HUES6 (cell line): ENCODE measurements around the gene ARHGAP4.

Experiments
- H3K27ac ChIP-seq: 2 replicates; pipeline ENCODE4 v1.7.0; 2013; ENCODE audit warnings: low read depth, mild to moderate bottlenecking, low read length, inconsistent platforms
- H3K27me3 ChIP-seq: 2 replicates; pipeline ENCODE4 v1.6.1; 2013; ENCODE audit warnings: low read length; ENCODE audit not compliant: control insufficient read depth, insufficient read depth
- H3K36me3 ChIP-seq: 2 replicates; pipeline ENCODE4 v1.6.1; 2013; ENCODE audit warnings: low read length; ENCODE audit not compliant: control insufficient read depth, insufficient read depth
- H3K4me1 ChIP-seq: 2 replicates; pipeline ENCODE4 v1.6.1; 2013; ENCODE audit warnings: low read length; ENCODE audit not compliant: control insufficient read depth, insufficient read depth
- H3K4me3 ChIP-seq: 2 replicates; pipeline ENCODE4 v1.5.1; 2013; ENCODE audit warnings: low read depth, low read length
- H3K9ac ChIP-seq: one replicate; pipeline ENCODE4 v1.6.1; 2013; ENCODE audit warnings: mild to moderate bottlenecking, low read length
- H3K9me3 ChIP-seq: 2 replicates; pipeline ENCODE4 v1.6.1; 2013; ENCODE audit warnings: low read depth, low read length; ENCODE audit not compliant: control insufficient read depth, insufficient read depth

The ARHGAP4 gene

GRCh38 chrX:153925387-153925738, 701 bp downstream of the ARHGAP4 start:
- H3K9ac ChIP-seq: peak overlapping the region; percentile 95
- H3K27ac ChIP-seq: no peak overlapping the region; the same call in 1 of the 2 replicates

GRCh38 chrX:153924149-153924861, 1.8 kb downstream of the ARHGAP4 start:
- Histone ChIP-seq H3K4me3 (no peak overlapping the region), H3K9ac (peak overlapping the region; percentile 27), H3K4me1 (peaks cover 40% of the 10 kb centered on the region), H3K27me3 (no peaks in the 10 kb centered on the region), H3K27ac (no peak overlapping the region), H3K9me3 (peaks cover 10% of the 10 kb centered on the region; the same call in 1 of the 2 replicates), H3K36me3 (peaks cover 17% of the 10 kb centered on the region)

More at GRCh38 chrX:153925387-153925738, 701 bp downstream of the ARHGAP4 start:
- H3K4me3 ChIP-seq: peak overlapping the region; percentile 66
- peaks cover 20% of the 10 kb centered on the region for H3K36me3 ChIP-seq
- peaks cover 40% of the 10 kb centered on the region for H3K4me1 ChIP-seq
- H3K9me3 ChIP-seq: peaks cover 11% of the 10 kb centered on the region; the same call in 1 of the 2 replicates
- H3K27me3 ChIP-seq: no peaks in the 10 kb centered on the region

- Histone ChIP-seq H3K9me3 (peaks cover 18% of the 10 kb centered on the region; the same call in 1 of the 2 replicates), H3K27ac (no peak overlapping the region), H3K4me1 (peaks cover 40% of the 10 kb centered on the region), H3K9ac (no peak overlapping the region), H3K36me3 (peaks cover 24% of the 10 kb centered on the region), H3K27me3 (no peaks in the 10 kb centered on the region), H3K4me3 (no peak overlapping the region)
Observed at GRCh38 chrX:153922932-153923857, 2.9 kb downstream of the ARHGAP4 start.

GRCh38 chrX:153921511-153922446, 4.3 kb downstream of the ARHGAP4 start:
- Histone ChIP-seq H3K27ac (no peak overlapping the region), H3K27me3 (no peaks in the 10 kb centered on the region), H3K9ac (no peak overlapping the region), H3K36me3 (peaks cover 32% of the 10 kb centered on the region), H3K4me3 (no peak overlapping the region), H3K9me3 (peaks cover 21% of the 10 kb centered on the region; the same call in 1 of the 2 replicates), H3K4me1 (peaks cover 33% of the 10 kb centered on the region; the same call in 1 of the 2 replicates)

DNA sequence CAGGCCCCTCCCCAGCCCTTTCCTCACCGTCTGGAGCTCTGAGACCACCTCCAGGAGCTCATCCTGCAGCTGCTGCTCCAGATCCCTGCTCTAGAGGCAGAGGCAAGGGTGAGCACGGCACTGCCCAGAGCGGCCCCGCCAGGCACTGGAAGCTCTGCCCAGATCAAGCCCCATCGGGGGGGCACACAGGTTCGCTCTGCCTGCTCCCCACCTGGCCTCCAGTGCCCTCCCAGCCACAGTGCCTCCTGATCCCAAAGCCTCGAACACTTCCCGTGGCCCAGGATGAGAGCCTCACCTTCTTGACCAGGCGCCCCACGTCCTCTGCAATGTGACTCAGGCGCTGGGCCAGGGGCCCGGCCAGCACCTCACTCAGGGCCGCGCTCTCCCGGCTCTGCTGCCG, 5.0 kb downstream of the ARHGAP4 start:
- Histone ChIP-seq H3K27me3 (no peaks in the 10 kb centered on the region), H3K9ac (no peak overlapping the region), H3K4me3 (no peak overlapping the region)

DNA sequence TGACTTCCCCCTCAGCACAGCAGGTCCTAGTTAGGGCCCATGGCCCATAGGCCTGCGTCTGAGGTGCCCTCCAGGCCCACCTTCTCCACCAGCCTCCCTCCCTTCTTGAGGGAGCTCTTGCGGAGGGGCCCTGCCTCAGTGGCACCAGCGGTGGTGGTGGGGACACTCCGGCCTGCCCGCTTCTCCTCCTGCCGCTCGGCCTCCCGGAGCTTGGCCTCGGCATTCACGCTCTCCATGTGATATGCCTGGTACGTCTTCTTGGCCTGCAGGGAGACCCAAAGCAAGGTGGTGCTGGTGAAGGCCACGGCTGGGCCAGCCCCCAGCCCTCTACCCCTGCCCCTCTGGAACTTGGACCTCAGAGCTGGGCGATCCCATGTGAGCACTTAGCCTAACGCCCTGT, 5.5 kb downstream of the ARHGAP4 start:
- Histone ChIP-seq H3K4me1 (peaks cover 26% of the 10 kb centered on the region; the same call in 1 of the 2 replicates), H3K9ac (no peak overlapping the region), H3K36me3 (peaks cover 32% of the 10 kb centered on the region), H3K9me3 (peaks cover 21% of the 10 kb centered on the region; the same call in 1 of the 2 replicates), H3K27ac (no peak overlapping the region), H3K4me3 (no peak overlapping the region), H3K27me3 (no peaks in the 10 kb centered on the region)

More for the DNA sequence above, 5.0 kb downstream of the ARHGAP4 start:
- peaks cover 32% of the 10 kb centered on the region for H3K36me3 ChIP-seq
- peaks cover 21% of the 10 kb centered on the region; the same call in 1 of the 2 replicates for H3K9me3 ChIP-seq
- no peak overlapping the region for H3K27ac ChIP-seq
- peaks cover 28% of the 10 kb centered on the region; the same call in 1 of the 2 replicates for H3K4me1 ChIP-seq

DNA sequence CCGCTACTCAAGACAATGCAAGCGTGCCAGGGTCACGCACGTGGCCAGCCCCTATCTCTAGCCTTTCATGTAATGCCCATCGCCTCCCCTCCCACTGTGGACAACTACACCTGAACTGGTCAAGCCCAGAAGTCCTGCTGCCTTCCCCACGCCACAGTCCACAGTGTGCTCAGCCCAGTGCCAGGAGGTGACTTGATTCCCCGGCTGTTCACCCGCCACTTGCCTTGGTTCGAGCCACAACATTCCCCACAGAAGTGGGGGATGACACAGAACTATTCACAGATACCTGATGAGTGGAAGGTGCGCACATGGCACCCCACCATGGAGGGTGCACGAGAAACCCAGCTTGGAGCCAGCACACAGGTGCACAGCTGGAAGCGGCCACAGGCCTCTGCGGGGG, 6.8 kb downstream of the ARHGAP4 start:
- Histone ChIP-seq H3K4me1 (peaks cover 13% of the 10 kb centered on the region; the same call in 1 of the 2 replicates), H3K9ac (no peak overlapping the region), H3K4me3 (no peak overlapping the region), H3K27me3 (no peaks in the 10 kb centered on the region), H3K9me3 (peaks cover 21% of the 10 kb centered on the region; the same call in 1 of the 2 replicates), H3K36me3 (peaks cover 35% of the 10 kb centered on the region), H3K27ac (no peak overlapping the region)

- no peaks in the 10 kb centered on the region for H3K27me3 ChIP-seq
- no peak overlapping the region for H3K4me3 ChIP-seq
- H3K4me1 ChIP-seq: peaks cover 13% of the 10 kb centered on the region; the same call in 1 of the 2 replicates
- peaks cover 40% of the 10 kb centered on the region for H3K36me3 ChIP-seq
- H3K9ac ChIP-seq: no peak overlapping the region
- H3K9me3 ChIP-seq: peaks cover 25% of the 10 kb centered on the region; the same call in 1 of the 2 replicates
- H3K27ac ChIP-seq: no peak overlapping the region
Observed at GRCh38 chrX:153917869-153918268, 8.2 kb downstream of the ARHGAP4 start.

GRCh38 chrX:153913701-153914100, 12.4 kb downstream of the ARHGAP4 start:
- H3K27ac ChIP-seq: no peak overlapping the region
- H3K4me3 ChIP-seq: no peak overlapping the region
- H3K27me3 ChIP-seq: no peaks in the 10 kb centered on the region
- H3K36me3 ChIP-seq: peaks cover 24% of the 10 kb centered on the region
- peaks cover 12% of the 10 kb centered on the region; the same call in 1 of the 2 replicates for H3K9me3 ChIP-seq
- no peak overlapping the region for H3K9ac ChIP-seq
- H3K4me1 ChIP-seq: peaks cover 10% of the 10 kb centered on the region; the same call in 1 of the 2 replicates

DNA sequence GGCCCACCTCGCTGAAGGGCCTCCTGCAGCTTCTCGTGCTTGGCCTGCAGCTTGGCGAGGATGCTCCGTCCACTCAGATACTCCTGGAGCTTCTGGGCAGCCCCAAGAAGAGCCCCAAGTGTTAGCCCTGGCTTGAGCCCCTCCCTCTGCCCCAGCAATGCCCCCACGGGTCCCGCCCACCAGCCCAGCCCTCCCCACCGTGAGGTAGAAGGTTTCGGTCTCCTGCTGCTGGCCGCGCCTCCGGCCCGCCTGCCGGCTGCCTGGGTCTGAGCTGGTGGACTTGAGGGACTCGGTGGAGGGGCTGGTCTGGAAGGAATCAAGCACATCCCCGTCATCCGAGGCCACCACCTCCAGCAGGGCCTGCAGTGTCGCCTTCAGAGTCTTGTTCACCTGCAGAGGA, 12.9 kb downstream of the ARHGAP4 start:
- Histone ChIP-seq H3K4me1 (peaks cover 10% of the 10 kb centered on the region; the same call in 1 of the 2 replicates), H3K36me3 (peaks cover 20% of the 10 kb centered on the region), H3K27me3 (no peaks in the 10 kb centered on the region), H3K9ac (no peak overlapping the region), H3K4me3 (no peak overlapping the region), H3K27ac (no peak overlapping the region), H3K9me3 (peaks cover 12% of the 10 kb centered on the region; the same call in 1 of the 2 replicates)
